ENCODE data around the gene ARHGAP26.

- TF ChIP-seq CEBPB (IDR thresholded peaks at IDR 0.05; ENCODE audit: low read depth, low read length) (0 out of 2 replicates have a peak, but pooled peaks have one; percentile 10), RCOR1 (IDR thresholded peaks at IDR 0.05; ENCODE audit: insufficient replicate concordance, low read length) (no peak), CTCF (conservative IDR thresholded peaks at IDR 0.05; ENCODE audit: low read depth, low read length) (no peak), POLR2A (IDR thresholded peaks at IDR 0.05; ENCODE audit: low read depth, low read length) (no peak), SMC3 (IDR thresholded peaks at IDR 0.05; ENCODE audit: low read depth, low read length) (no peak), MAZ (IDR thresholded peaks at IDR 0.05; ENCODE audit: borderline replicate concordance, low read depth, low read length) (no peak), MXI1 (IDR thresholded peaks at IDR 0.05; ENCODE audit: borderline replicate concordance, low read depth, low read length) (no peak), RFX5 (IDR thresholded peaks at IDR 0.05; ENCODE audit: low read depth, low read length) (no peak), USF2 (IDR thresholded peaks at IDR 0.05; ENCODE audit: low read depth, low read length) (no peak), RAD21 (IDR thresholded peaks at IDR 0.05; ENCODE audit: low read length) (no peak), MAFK (IDR thresholded peaks at IDR 0.05; ENCODE audit: low read depth, low read length) (no peak)
Observed at GRCh38 chr5:142906863-142907671, 136.9 kb downstream of the ARHGAP26 start.
